Measurements from ENCODE around the gene IFNAR2.
"Not testable (repeated sequence)": the region's sequence is repeated elsewhere in the genome, so short reads cannot be mapped to it uniquely, and the experiment has no call there.

IFNAR2 gene

DNA sequence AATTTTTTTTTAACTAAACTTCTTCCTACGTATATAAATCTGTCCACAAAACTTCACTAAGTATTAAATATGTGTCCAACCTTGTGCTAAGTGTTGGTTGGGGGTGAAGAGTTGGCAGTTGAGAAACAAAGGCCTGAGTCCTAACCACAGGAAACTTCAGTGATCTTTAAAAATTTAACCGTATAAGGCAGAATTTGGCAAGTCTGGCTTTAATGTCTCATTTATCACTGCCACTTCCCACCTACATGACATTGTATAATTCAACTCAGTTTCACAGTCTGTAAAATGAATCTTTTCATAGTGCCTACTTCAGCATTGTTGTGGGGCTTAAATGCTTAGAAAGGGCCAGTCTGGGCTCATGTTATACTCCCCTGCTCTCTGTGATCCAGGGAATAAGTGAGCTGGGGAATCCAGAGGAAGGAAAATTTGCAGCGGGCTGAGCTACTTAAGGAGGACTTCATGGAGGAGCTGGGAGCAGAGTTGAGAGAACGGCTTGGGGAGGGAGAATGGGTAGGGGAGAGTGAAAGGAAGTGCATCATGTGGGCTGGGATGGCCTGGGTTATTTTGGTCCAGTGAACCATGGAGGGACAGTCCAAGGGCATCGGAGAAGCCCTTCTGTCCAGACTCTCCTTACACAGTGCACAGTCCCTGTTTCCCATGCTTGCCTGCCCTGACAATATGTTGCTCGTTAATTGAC, 14.5 kb downstream of the IFNAR2 start:
- DNase-seq (ENCODE audit: low read depth in 2 of 3, low spot score in 2 of 3): no peak

DNA sequence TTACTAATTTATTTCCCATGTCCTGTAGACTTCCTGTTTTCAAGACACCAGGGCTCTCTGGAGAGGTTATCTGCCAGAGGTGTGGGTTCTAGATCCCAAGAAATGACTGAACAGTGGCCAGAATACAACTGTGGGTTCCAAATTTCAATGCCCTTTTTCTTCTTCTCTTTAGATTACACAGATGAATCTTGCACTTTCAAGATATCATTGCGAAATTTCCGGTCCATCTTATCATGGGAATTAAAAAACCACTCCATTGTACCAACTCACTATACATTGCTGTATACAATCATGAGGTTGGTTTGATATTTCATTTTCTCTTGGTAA, 15.0 kb downstream of the IFNAR2 start:
- DNase-seq (ENCODE audit: low read depth in 2 of 3, low spot score in 2 of 3): no peak

DNA sequence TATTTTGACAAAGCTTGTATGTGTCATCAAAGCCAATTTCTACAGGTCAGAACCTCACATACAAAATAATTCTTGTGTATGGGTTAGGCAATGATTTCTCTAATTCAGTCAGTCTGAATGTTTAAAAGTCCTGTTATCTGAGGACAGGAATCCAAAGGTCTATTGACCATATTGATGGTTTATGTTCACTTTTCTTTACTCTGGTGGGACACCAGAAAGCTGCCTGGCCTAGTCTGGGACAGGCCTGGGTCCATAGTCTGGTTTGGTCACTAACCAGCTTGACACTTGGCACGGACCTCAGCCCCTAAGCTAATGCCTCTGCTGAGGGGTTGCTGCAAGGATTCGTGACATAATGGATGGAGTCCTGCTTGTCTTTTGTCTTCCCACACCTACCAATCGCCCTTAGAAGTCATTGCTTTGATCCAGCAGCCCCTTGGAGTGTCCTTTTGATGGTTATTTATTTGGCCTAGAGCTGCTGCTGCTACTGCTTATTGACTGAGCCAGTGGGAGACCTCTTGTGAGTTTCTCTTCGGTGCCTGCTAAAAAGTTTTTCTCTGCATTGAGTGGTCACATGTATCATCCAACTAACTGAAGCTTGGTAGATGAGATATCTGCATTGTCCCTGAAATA, 15.7 kb downstream of the IFNAR2 start:
- DNase-seq (ENCODE audit: low read depth in 2 of 3, low spot score in 2 of 3): no peak

DNA sequence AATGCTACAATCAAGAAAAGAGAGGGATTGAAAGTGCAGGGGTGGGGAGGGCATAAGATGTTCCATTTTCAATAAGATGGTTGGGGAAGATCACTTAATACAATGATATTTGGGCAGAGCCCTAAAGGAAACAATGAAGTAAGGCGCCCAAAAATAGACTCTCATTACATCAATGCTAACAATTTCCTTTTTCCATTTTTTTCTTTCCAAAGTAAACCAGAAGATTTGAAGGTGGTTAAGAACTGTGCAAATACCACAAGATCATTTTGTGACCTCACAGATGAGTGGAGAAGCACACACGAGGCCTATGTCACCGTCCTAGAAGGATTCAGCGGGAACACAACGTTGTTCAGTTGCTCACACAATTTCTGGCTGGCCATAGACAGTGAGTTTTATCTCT, 16.8 kb downstream of the IFNAR2 start:
- DNase-seq (ENCODE audit: low read depth in 2 of 3, low spot score in 2 of 3): no peak

DNA sequence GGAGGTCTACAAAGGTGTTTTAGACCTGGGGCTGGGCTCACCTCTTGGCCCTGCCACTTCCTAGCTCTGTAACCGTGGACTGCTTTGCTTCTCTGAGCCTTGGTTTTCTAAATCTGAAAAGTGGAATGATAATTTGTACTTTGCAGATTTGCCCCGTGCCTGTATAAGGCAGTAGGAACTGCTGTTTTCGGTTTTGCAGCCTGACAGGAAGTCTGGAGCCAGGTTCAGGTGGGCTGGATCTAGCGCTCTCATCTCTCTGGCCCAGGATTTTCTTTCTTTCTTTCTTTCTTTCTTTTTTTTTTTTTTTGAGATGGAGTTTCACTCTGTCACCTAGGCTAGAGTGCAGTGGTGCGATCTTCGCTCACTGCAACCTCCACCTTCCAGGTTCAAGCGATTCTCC, 17.2 kb downstream of the IFNAR2 start:
- no peak for DNase-seq (ENCODE audit: low read depth in 2 of 3, low spot score in 2 of 3)

DNA sequence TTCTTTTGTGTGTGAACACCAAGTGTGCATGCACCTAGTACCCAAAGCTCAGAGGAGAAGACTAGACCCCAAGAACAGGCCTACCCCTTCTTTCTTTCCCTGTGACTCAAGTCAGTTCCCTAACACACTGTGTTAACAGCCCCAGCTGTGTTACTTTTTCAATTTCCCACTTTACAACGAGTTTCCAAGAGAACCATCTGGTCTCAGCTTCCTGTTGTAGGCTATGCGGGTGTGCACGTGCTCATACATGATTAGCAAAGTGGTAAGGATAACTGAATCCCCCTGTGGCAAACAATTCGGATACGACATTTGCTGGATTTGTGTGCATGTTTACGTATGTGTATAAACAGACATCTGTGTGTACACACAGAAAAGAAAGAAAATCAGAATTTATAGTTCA, 17.9 kb downstream of the IFNAR2 start:
- DNase-seq (ENCODE audit: low read depth in 2 of 3, low spot score in 2 of 3): no peak

DNA sequence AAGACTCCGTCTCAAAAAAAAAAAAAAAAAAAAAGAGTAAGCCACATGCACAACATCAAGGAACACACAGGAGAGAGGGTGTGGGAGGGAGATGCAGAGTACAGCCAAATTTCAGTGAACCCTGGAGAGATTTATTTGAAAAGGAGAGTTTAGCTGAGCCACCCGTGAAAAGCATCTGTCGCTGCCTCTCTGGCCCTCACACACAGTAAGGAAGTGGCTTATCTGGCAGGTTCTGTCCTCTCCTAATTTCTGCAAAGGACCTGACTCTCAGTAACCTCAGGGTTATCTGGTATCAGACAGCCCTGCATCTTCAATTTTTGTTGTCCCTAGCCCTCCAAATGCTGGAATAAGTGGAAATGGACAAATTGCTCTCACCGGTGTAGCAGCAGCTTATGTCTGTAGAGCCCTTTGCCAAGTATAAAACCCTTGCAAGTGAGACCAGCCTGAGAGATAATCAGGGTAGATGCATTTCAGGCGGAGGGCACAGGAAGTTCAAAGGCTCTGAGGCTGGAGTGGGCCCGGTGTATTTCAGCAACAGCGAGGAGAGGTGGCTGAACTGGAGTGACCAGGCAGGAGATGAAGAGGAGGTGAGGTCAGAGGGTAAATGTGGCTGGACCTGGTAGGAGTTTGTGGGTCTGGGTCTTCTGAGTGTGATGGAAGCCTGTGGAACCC, 19.7 kb downstream of the IFNAR2 start:
- no peak for DNase-seq (ENCODE audit: low read depth in 2 of 3, low spot score in 2 of 3)

DNA sequence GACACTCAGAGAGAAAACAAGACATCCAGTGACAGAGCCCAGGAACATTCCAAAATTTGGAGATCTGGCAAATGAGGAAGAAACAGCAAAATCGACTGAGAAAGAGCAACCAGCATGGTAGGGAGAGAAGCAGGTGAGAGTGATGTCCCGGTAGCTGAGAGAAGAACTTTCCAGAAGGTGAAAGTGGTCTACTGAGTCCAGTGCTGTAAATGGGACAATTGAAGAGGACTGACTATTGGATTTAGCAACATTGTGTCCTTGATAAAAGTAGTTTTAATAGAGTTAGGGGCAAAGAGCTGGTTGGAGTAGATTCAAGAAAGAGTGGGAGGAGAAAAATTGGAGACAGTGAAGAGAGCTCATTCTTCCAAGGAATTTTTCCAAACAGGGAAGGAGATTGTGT, 21.4 kb downstream of the IFNAR2 start:
- DNase-seq (ENCODE audit: low read depth in 2 of 3, low spot score in 2 of 3): no peak

DNA sequence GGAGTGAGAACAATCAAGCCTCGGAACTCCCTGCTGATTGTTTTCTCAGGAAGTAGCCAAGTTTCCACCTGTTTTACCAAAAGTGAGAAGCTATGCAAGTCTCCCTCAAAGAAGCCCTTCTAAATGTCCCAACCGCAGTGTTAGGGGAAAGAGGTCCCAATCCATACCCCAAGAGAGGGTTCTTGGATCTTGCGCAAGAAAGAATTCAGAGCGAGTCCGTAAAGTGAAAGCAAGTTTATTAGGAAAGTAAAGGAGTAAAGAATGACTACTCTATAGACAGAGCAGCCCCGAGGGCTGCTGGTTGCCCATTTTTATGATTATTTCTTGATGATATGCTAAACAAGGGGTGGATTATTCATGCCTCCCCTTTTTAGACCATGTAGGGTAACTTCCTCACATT, 23.6 kb downstream of the IFNAR2 start:
- not testable (repeated sequence) for DNase-seq (ENCODE audit: low read depth in 2 of 3, low spot score in 2 of 3)

DNA sequence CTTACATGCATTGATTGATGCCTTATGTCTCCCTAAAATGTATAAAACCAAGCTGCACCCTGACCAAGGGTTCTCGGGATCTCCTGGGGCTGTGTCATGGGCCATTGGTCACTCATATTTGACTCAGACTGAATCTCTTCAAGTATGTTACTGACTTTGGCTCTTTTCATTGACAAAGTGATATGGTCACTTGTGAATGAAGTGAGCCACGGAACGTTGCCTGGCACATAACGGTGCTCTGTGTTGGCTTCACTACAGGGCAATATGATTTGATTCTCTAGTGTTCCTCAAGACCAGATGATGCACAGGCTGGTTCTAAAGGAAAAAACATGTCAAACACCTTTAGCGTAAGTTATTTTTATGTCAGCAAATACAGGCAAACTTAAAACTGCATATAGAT, 25.0 kb downstream of the IFNAR2 start:
- no peak for DNase-seq (ENCODE audit: low read depth in 2 of 3, low spot score in 2 of 3)

DNA sequence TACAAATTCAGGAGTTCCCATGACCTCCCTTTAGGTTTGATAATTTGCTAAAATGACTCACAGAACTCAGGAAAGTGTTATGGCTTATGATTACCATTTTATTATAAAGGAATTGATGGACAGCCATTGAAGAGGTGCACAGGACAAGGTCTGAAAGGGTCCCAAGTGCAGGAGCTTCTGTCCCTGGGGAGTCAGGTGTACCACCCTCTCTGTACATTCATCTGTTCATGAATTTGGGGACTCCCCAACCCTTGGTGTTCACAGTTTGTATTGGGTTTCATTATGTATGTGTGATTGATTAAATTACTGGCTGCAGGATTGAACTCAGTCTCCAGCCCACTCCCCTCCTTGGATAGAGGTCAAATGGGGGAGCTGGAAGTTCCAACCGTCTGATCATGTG, 25.7 kb downstream of the IFNAR2 start:
- no peak for DNase-seq (ENCODE audit: low read depth in 2 of 3, low spot score in 2 of 3)

DNA sequence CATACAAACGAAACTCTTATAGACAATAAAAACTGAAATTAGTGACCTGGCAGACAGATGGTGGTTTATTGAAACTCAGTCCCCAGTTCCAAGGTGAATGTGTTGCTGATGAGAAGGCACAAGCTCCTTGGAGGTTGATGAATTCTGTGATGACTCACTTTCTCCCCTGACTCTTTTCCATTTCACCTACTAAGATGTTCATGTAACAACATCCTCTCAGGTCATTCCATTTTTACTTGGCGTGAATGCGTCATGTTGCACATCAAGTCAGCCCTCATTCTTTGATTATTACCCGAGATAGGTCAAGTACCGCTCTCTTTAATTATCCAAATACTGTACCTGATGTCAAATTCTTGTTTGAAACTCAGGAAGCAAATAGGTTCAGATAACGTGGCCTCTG, 26.3 kb downstream of the IFNAR2 start:
- DNase-seq (ENCODE audit: low read depth in 2 of 3, low spot score in 2 of 3): no peak

DNA sequence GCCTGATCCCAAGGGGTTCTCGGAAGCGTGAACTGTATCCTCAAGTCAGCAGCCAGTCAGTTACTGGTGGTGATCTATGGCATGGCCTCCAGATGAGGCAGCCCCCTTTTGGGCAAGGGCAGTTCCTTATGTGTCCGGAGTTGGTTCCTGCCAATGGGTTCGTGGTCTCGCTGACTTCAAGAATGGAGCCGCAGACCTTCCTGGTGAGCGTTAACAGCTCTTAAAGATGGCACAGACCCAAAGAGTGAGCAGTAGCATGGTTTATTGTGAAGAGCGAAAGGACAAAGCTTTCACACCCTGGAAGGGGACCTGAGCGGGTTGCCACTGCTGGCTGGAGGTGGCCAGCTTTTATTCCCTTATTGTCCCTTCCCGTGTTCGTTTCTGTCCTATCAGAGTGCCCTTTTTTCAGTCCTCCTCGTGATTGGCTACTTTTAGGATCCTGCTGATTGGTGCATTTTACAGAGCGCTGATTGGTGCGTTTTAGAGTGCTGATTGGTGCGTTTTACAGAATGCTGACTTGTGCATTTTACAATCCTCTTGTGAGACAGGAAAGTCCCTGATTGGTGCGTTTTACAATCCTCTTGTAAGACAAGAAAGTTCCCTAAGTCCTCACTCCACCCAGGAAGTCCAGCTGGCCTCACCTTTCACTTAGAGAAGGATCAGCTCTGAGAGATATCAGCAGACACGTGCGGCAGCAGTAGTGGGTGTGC, 27.5 kb downstream of the IFNAR2 start:
- no peak for DNase-seq (ENCODE audit: low read depth in 2 of 3, low spot score in 2 of 3)

DNA sequence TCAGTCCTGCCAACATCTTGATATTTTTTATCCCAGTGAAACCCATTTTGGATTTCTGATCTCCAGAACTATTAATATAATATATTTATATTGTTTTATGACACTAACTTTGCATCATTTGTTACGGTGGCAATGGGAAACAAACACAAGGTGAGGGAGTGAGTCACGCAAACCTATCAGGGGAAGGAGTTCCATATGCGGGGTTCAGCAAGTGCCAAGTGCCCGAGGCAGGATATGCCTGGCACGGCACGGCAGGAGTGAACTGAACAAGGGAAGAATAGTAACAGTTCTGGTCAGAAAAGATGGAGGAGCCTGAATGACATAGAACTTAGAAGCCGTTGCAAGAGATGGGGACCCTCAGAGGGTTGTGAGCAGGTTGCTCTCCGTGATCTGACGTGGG, 28.7 kb downstream of the IFNAR2 start:
- no peak for DNase-seq (ENCODE audit: low read depth in 2 of 3, low spot score in 2 of 3)

DNA sequence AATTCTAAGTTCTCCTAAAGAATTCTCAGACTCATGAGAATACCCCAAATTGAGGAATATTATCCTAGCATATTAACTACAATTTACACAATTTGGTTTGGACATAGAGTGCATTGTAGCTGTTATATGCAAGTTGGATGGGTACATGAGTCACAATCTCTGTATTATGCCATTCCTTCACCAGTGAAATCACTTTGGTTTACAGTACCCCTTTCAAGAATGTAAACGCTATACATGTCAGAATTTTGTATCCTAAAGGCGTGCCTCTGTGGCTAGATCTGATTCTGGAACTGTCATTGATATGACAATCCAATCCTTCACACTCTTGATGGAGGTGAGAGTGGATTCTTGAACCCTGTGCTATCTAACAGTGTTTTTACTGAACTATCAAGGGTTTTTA, 29.7 kb downstream of the IFNAR2 start:
- no peak for DNase-seq (ENCODE audit: low read depth in 2 of 3, low spot score in 2 of 3)

DNA sequence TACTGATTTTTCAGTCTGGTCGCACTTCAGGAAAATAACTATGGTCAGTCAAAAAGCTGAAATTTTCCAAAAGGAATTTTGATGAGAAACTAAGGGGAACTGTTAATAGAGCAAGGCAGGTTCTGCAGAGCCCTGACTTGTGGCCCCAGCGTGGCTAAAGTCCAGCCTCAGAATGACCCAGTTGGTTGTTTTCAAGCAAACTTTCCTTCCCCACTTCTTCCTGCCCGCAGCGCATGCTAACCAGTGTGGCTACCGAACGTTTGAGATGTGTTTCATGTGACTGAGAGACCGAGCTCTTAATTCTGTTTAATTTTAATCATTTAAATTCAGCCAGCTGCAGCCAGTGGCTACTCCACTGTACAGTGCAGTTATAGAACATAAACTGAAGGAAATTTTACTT, 30.3 kb downstream of the IFNAR2 start:
- no peak for DNase-seq (ENCODE audit: low read depth in 2 of 3, low spot score in 2 of 3)

DNA sequence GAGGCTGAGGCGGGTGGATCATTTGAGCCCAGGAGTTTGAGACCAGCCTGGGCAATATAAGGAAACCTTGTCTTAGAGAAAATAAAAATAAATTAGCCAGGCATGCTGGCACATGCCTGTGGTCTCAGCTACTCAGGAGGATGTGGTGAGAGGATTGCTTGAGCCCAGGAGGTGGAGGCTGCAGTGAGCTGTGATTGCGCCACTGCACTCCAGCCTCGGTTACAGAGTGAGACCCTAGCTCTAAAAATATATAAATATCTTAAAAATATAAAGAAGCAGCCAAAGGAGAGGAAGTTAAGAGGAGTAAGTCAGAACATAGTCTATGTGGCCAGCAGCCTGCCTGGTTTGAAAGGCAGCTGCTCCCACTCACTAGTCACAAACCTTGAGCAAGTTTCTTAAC, 31.9 kb downstream of the IFNAR2 start:
- no peak for DNase-seq (ENCODE audit: low read depth in 2 of 3, low spot score in 2 of 3)

DNA sequence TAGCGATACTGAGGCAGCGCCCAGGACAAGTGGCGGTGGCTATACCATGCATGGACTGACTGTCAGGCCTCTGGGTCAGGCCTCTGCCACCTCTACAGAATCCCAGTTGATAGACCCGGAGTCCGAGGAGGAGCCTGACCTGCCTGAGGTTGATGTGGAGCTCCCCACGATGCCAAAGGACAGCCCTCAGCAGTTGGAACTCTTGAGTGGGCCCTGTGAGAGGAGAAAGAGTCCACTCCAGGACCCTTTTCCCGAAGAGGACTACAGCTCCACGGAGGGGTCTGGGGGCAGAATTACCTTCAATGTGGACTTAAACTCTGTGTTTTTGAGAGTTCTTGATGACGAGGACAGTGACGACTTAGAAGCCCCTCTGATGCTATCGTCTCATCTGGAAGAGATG, 33.2 kb downstream of the IFNAR2 start:
- DNase-seq (ENCODE audit: low read depth in 2 of 3, low spot score in 2 of 3): no peak

DNA sequence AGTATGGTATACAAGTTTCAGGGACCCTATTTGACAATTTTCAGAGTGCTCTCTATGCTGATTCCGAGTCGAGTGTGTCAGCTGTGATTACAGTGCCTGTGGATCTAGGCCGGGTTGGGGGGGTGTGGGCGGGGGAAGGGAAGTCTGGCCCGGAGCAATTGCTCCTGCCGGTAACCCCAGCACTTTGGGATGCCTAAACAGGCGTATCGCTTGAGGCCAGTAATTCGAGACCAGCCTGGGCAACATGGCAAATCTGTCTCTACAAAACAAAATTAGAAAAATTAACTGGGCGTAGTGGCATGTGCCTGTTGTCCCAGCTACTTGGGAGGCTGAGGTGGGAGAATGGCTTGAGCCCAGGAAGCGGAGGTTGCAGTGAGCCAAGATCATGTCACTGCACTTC, 34.8 kb downstream of the IFNAR2 start:
- DNase-seq (ENCODE audit: low read depth in 2 of 3, low spot score in 2 of 3): no peak

DNA sequence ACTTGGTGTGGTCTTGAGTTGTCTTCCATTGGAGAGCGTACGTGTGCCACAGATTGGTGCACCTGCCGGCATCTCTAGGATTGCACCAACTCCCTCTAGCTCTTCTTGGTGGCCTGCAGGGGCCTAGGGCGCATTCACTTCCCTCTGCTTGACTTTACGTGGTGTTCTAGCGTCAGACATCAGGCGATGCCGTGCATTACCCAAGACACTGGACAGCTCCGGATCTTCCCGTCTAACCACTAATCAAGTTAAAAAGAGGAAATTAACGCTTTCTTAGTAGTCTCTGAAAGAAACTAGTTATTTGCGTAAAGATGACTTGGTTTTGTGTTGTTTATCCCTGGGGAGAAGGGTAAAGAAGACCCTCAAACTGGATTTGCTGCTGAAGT, 35.9 kb downstream of the IFNAR2 start:
- no peak for DNase-seq (ENCODE audit: low read depth in 2 of 3, low spot score in 2 of 3)

DNA sequence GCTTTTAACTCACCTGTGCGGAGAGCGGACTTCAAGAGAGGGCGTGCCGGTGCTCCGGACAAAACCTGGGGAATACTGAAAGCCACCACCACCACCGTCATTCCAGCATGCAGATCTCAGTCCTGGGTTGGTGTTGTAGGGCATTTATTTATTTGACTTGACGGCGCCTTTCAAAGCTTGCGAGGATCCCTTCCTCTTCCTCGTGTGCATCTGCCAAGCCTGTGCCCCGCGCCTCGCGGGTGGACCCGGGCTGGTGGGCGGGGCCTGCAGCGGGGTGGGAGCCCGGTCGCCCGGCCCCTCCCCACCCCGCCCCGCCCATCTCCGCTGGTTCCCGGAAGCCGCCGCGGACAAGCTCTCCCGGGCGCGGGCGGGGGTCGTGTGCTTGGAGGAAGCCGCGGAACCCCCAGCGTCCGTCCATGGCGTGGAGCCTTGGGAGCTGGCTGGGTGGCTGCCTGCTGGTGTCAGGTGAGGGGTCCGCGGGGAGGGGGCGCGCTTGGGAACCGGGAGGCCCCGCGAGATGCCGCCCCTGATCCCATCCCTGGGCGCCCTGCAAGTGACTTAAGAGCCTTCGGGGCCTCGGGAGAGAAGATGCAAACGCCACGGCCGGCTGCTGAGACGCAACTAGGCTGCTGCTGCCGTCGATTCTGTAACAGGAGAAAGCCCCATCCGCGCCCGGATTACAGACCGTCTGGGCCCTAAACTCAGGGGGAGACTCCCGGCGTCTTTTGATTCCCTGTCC, 36.5 kb downstream of the IFNAR2 start, which contains the start of gene IL10RB:
TSS of gene IL10RB (plus strand) at position 318 of the 739 bp plus-strand sequence. CDS start at position 417, 99 bp downstream.
- peak; percentile 37 to 47 (median 46) for DNase-seq (ENCODE audit: low read depth in 2 of 3, low spot score in 2 of 3)
